Fibroblast of villous mesenchyme (primary cell): Measurements from ENCODE around the gene PKNOX1. TPM values are rescaled to one million over a fixed set of nuclear protein-coding genes. Genes with fewer than 3 reads are reported as not detected.
"Not testable (repeated sequence)": the region's sequence is repeated elsewhere in the genome, so short reads cannot be mapped to it uniquely, and the experiment has no call there.

Source experiments
- DNase-seq: peaks from one replicate; pipeline ENCODE4 v3.0.0-alpha.2; 2010; ENCODE audit warnings: low read depth
- H3K4me3 ChIP-seq: 2 replicates; pipeline ENCODE4 v1.5.1; 2011; ENCODE audit warnings: low read depth, mild to moderate bottlenecking, low read length
- small RNA-seq: library from RNA; depleted of rRNA; stranded (forward); fragments of <200 nt; gene quantifications from one replicate; pipeline ENCODE3, GENCODE V24; 2012
- total RNA-seq: library from RNA; depleted of rRNA; stranded (reverse); fragments of >200 nt; gene quantifications from 2 replicates; pipeline ENCODE4 v1.2.3, GENCODE V29; 2012

The PKNOX1 gene
- total RNA-seq, 1 donor = 16.8 TPM

DNA sequence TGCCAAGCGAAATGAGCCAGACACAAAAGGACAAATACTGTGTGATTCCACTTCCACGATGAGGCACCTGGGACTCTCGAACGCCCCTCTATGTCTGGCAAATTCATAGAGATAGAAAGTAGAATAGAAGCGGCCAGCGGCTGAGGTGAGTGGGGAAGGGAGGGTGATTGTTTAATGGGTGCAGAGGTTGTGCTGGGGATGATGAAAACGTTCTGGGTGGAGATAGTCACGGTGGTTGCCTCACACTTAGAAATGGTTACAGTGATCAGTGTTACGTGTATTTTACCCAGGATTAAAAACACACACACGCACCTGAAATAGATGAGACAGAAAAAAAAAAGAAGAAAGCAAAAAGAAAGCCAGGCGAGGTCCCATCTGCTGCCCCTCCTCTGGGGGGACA is 98.4 kb downstream of the PKNOX1 start:
- DNase-seq, H3K4me3 ChIP-seq: not testable (repeated sequence)

DNA sequence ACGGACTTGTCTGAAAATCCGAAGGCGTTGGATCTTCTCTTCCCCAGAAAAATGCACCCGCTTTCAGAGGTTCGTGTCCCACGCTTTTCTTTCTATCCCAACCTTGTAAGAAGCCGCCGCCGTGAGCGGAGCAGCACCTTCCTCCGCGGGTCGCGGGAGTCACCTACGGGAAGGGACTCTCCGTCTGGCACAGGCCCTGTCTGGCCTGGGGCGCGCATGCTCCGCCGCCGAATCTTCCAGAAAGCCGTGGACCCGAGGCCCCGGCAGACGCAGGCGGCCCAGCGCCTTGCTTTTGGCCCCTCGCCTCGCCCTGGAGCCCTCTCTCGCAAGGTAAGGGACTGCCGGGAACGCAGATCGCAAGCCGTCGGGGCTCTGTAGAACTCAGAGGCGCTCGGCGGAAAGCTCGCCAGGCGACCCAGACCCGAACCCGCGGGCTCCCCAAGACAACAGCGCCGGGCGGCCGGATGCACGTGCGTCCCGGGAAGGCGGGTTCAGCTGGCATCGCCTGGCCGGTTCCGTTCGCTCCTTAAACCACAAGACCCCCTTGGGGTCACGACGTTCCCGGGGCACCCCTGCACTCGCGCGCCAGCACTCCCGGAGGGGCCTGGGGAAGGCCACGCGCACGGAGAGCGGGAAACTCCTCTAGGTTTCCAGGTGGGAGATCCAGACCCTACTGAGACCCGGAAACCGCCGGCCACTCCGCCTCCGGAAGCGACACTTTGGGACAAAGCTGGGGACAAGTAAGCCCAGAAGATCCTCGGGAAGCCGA is 100.2 kb downstream of the PKNOX1 start:
- H3K4me3 ChIP-seq, DNase-seq: not testable (repeated sequence)

DNA sequence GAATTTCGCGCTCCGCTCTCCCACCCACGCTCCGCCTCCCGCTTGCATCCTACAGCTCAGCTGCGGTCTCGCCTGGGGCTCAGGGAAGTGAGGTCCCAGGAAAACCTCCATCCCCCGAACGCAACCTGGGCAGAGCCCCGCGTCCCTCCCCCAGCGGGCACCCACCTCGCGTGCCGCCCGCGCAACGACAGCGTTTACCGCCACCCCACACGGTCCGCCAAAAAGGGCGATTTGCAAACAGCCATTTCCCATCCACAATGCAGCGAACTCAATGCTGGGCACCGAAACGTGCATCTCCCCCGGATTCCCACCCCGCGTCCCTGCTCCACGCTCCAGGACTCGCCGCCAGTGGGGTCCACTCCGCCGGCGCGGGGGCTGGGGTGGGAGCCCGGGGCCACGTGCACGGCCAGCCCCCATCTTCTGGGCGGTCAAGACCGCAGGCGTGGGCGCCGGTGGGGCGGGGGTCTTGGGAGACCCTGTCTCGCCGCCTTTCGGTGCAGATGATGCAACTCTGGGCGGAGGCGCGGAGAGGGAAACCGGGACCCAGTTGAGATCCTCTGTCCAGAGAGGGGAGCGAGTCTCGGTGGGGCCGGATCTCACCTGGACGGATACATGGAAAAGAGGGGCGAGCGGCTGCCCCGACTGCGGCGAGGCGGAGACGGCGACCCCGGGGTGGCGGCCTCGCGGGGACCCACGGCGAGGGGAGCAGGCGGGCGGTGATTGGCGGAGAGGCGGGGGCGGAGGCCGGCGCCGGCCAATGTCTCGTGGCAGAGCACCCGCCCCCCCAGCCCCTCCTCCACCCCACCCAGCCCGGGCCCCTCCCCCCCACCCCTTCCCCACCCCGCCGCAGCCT is 101.0 kb downstream of the PKNOX1 start, which contains the start of gene CBS:
CBS (minus strand) TSS at position 666 of the 853 bp plus-strand sequence. CDS start 3,642 bp downstream, outside the sequence.
- not testable (repeated sequence) for H3K4me3 ChIP-seq, DNase-seq

DNA sequence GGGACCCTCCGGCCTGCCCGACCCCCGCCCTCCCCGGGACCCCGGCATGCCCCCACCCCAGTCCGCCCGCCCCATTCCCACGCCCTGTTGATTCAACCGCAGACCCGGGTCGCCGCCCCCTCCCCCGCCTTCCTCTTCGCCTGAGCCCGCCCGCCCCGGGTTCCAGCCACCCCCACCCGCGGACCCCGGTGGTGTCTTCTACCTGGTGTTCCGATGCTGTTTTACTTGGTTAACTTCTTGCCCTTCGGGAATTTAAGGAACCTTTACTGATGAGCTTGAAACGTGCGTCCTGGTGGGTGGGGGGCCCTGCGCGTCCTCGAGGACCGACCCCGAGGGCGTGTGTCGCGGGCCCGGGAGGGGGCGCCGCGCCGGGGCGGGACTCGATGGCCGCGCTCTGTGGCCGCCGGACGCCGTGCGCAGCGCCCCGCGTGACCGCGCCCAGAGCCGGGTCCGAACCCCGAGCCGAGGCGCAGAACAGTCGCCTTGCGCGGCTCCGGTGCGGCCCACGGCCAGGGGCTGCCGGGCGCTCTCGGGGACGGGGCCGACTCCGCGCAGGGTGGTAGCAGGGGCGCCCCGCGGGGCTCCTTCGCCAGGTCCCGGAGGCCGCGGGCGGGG is 101.8 kb downstream of the PKNOX1 start:
- DNase-seq, H3K4me3 ChIP-seq: not testable (repeated sequence)

DNA sequence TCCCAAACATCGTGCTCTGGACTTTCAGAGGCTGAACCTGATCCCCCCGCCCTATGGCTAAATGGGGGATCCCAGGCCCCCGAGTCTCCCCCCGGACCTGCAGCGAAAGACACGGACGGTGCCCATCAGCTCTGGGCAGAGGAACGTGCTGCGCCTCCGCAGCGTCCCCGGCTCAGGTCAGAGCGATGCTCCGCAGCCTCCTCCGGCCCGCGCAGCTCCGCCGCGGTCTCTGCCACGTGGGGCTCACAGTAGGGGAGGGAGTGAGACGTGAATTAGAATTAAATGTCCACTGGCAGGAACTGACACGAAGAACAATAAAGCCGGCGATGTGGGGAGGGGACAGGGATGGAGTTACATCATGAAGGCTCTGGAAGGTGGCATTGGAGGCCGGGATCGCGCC is 102.3 kb downstream of the PKNOX1 start:
- not testable (repeated sequence) for DNase-seq, H3K4me3 ChIP-seq

DNA sequence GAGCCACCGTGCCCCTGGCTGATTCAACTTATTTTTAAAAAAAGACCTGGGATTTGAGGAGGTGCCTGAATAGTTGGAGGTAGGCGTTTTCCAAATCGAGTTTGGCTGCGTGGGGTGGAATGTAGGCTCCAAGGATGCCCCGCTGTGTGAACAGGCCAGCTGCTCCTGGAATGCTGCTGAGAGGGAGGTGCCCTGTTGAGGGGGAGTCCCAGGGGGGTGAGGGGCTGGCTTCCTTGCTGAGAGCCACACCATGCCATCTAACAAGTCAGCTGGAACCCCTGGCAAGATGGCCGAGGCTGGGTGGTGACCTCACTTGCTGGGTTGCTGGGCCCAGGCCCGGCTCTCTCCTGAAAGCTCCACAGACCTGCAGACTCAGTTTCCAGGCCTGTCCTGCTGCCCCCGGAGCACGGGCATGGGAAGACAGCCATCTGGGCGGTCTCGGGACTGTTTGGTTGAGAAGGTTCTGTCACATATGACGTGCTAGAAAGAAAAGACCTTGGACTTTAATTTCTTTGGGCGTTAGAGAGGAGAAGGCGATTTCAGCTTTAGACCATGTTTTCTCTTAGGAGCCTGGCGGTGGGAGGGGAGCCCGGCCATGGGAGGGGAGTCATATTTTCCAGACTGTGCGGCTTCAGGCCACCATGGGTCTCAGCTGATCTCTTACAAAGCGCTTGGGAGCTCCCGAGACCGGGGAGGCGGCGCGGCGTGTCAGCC is 108.4 kb downstream of the PKNOX1 start:
- DNase-seq, H3K4me3 ChIP-seq: not testable (repeated sequence)

Small RNA genes within 50 kb of the gene (small RNA-seq; reads per million reads assigned to genes)
- gene MIR5692B = not detected

Other genes starting within 250 kb of the PKNOX1 start
- 14.2 and 15.1 TPM in 2 replicates for gene WDR4, start 95.0 kb upstream of the PKNOX1 start, total RNA-seq
- 44.0 and 61.8 TPM in 2 replicates for gene NDUFV3, start 81.3 kb upstream of the PKNOX1 start, total RNA-seq
- under 0.01 TPM in 1 of 2 replicates, not detected in the other for gene ERVH48-1, start 48.9 kb upstream of the PKNOX1 start, total RNA-seq
- 44.5 and 92.4 TPM in 2 replicates for gene CBS, start 101.3 kb downstream of the PKNOX1 start, total RNA-seq
- gene U2AF1, start 133.0 kb downstream of the PKNOX1 start, total RNA-seq = 22.5 and 32.4 TPM in 2 replicates
- gene CRYAA, start 194.4 kb downstream of the PKNOX1 start, total RNA-seq = not detected in 2 replicates